C4-2B (cell line): Measurements from ENCODE around the gene CTCFL.

Experiments used
- CTCF ChIP-seq: fragments of 450-650 bp; conservative IDR thresholded peaks from 2 replicates; pipeline ENCODE4 v1.5.1; 2017; ENCODE audit warnings: mild to moderate bottlenecking
- ZFX ChIP-seq: fragments of 450-650 bp; IDR thresholded peaks from 2 replicates; pipeline ENCODE4 v1.6.1; 2017

- no peak for TF ChIP-seq CTCF
- TF ChIP-seq ZFX = no peak
These were observed 20.5 kb downstream of the CTCFL start for GRCh38 chr20:57504411-57504810.
